ENCODE results near the gene TMOD3.
"Not testable (repeated sequence)": the region's sequence is repeated elsewhere in the genome, so short reads cannot be mapped to it uniquely, and the experiment has no call there.

The TMOD3 gene

DNA sequence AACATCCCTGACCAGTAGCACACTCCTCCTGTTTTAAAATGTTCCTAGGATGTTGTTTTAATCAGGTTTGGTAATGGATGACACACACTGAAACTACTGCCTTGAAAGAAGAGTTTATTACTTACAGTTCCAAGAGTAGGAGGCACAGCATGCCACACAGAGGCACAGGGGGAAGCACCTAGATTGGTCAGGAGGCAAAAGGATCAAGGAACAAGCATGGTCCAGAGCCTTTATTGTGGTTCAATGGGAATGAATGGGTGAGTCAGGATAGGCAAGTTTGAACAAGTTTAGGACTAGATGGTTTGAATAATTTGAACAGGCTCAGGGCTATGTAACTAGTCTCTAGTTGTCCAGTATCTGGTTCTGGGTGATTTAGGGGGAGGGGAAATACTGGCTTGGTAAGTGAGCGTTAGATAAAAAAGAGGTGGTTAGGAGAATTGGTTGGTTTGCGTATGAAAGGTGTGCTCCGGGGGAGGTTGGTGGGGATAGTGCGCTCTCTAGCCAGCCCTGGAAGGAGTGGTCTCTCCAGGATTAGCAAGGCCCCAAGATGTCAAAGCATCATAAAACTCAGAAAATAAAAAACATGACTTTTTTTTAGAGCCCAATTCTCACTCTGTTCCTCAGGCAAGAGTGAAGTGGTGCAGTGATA lies 35.1 kb downstream of the TMOD3 start:
- no peak for DNase-seq (ENCODE audit: low spot score)

DNA sequence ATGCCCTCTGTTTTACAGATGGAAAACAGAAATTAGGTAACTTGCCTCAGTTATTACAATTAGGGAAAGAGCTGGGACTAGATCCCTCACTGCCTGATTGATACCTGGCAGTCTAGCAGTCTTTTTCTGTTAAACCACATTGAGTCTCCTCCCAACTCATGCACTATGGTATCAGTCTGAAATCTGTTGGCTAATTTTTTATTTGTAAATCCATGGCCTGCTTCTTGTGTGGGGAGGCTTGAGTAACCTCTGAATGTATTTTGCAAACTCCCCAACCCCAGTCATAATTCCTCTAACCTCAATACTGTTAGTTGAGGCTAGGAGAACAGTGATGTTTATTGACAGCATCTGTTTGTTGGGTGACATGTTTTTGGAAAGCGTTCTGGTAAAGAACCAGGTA lies 35.9 kb downstream of the TMOD3 start:
- DNase-seq (ENCODE audit: low spot score) = no peak

DNA sequence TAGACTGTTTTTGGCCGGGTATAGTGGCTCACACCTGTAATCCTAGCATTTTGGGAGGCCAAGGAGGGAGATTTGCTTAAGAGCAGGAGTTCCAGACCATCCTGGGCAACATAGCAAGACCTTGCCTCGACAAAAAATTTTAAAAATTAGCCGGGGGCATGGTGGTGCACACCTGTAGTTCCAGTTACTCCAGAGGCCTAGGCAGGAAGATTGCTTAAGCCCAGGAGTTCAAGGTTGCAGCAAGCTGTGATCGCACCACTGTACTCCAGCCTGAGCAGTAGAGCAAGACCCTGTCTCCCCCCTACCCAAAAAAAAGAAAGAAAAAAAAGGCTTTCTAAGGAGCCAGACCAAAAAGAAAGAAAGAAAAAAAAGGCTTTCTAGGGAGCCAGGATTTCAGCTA lies 36.7 kb downstream of the TMOD3 start:
- DNase-seq (ENCODE audit: low spot score) = no peak

GRCh38 chr15:51866751-51867150 lies 37.3 kb downstream of the TMOD3 start:
- no peak for DNase-seq (ENCODE audit: low spot score)

GRCh38 chr15:51869060-51869421 lies 39.6 kb downstream of the TMOD3 start:
- DNase-seq (ENCODE audit: low spot score) = peak; percentile 63

DNA sequence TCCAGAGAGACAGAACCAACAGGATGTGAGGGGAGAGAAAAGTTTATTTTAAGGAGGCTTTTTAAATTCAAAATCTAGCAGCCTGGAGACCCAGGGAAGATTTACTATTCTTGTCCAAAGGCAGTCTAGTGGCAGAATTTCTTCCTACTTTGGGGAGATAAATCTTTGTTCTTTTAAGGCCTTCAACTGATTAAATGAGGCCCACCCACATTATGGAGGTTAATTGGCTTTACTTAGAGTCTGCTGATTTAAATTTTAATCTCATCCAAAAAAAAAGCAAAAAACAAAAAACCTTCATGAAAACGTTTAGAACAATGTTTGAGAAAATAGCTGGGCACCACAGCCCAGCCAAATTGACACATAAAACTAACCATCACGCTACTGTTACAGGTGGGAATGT lies 41.3 kb downstream of the TMOD3 start:
- DNase-seq (ENCODE audit: low spot score) = no peak

GRCh38 chr15:51874751-51875644 lies 45.5 kb downstream of the TMOD3 start:
- peak; percentile 60 for DNase-seq (ENCODE audit: low spot score)

DNA sequence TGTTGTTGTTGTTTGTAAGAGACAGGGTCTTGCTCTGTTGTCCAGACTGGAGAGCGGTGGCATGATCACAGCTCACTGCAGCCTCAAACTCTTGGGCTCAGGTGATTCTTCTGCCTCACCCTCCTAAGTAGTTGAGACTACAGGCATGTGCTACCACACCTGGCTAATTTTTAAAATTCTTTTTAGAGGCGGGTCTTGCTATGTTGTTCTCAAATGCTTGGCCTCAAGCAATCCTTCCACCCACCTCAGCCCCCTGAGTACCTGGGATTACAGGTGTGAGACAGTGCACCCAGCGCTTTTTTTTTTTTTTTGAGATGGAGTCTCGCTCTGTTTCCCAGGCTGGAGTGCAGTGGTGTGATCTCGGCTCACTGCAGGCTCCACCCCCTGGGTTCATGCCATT lies 46.7 kb downstream of the TMOD3 start:
- no peak for DNase-seq (ENCODE audit: low spot score)

GRCh38 chr15:51878446-51879386 lies 49.3 kb downstream of the TMOD3 start:
- peak; percentile 49 for DNase-seq (ENCODE audit: low spot score)

- DNase-seq (ENCODE audit: low spot score) = no peak
These were observed 50.1 kb downstream of the TMOD3 start for GRCh38 chr15:51879555-51879954.

GRCh38 chr15:51883271-51883837 lies 53.9 kb downstream of the TMOD3 start:
- DNase-seq (ENCODE audit: low spot score) = no peak

- no peak for DNase-seq (ENCODE audit: low spot score)
These were observed 54.6 kb downstream of the TMOD3 start for GRCh38 chr15:51884041-51884440.

GRCh38 chr15:51884517-51885236 lies 55.2 kb downstream of the TMOD3 start:
- DNase-seq (ENCODE audit: low spot score) = no peak

DNA sequence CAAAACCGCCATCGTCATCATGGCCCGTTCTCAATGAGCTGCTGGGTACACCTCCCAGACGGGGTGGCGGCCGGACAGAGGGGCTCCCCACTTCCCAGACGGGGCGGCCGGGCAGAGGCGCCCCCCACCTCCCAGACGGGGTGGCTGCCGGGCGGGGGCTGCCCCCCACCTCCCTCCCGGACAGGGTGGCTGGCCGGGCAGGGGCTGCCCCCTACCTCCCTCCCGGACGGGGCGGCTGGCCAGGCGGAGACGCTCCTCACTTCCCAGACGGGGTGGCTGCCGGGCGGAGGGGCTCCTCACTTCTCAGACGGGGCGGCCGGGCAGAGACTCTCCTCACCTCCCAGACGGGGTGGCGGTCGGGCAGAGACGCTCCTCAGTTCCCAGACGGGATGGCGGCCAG lies 56.3 kb downstream of the TMOD3 start:
- DNase-seq (ENCODE audit: low spot score) = not testable (repeated sequence)

DNA sequence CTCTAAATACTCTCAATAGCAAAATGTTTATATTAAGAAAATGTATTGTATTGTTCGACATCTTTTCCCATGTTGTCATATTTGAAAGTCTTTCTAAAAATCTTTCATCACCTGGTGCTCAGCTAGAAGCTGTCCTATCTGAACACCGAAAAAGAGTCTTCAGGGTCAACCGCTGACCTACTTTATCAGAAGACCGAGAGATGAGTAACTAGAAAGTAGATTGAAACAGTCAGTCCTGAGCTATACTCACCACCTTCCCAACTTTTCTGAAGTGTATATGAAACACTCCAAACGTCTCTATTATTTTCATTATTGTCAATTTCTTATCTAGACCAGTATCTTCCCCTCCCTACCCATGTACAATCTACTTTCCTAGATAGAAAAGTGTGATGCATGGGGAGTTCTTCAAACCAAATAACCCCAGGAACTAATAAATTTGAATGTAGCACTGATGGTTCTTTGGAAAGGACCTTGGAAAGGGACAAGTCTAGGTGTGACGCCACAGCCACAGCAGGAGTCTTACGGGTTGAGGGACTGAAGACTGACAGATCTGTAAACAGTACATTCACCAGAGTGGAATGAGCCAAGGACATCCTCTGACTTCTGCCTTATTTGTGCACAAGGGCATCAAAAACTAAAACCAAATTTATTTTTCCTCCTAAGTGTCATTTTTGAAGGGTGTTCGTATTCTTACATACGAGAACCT lies 58.6 kb downstream of the TMOD3 start:
- no peak for DNase-seq (ENCODE audit: low spot score)

GRCh38 chr15:51888593-51889195 lies 59.2 kb downstream of the TMOD3 start:
- peak; percentile 52 for DNase-seq (ENCODE audit: low spot score)

GRCh38 chr15:51889486-51889885 lies 60.0 kb downstream of the TMOD3 start:
- no peak for DNase-seq (ENCODE audit: low spot score)

DNA sequence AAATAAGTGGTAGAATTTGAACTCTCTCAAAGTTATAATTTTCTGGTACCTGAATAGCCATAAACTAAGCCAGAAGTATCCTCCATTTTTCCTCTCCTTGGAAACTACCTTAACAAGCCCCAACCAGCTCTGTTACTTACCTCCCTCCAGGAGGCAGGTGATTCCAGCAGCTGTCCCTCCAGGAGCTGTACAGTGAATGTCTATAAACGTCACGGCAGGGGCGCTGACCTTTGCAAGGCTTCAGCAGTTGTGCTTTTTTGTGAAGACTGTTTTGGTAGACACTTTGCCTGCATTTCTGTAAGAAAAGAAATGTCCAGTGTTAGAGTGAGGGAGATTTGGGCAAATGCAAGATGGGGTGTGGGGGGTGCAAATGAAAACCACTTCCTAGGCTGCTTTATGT lies 75.0 kb downstream of the TMOD3 start:
- no peak for DNase-seq (ENCODE audit: low spot score)

DNA sequence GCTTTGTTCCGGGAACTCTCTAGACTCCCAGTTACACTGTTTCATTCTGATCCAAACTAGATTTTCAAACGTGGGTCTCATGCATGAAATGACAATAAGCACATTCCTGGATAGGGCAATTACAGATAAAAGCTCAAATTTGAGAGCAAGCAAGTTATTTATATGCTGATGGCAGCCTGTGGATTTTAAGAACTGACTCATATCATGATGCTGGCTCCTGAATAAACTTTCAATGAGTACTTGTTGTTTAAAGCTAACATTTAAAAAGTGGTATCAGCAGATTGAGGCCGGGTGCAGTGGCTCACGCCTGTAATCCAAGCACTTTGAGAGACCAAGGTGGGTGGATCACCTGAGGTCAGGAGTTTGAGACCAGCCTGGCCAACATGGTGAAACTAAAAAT lies 75.5 kb downstream of the TMOD3 start:
- DNase-seq (ENCODE audit: low spot score) = no peak

- no peak for DNase-seq (ENCODE audit: low spot score)
These were observed 77.8 kb downstream of the TMOD3 start for GRCh38 chr15:51907136-51907862.
